ENCODE data around the gene OARD1.

Gene OARD1

DNA sequence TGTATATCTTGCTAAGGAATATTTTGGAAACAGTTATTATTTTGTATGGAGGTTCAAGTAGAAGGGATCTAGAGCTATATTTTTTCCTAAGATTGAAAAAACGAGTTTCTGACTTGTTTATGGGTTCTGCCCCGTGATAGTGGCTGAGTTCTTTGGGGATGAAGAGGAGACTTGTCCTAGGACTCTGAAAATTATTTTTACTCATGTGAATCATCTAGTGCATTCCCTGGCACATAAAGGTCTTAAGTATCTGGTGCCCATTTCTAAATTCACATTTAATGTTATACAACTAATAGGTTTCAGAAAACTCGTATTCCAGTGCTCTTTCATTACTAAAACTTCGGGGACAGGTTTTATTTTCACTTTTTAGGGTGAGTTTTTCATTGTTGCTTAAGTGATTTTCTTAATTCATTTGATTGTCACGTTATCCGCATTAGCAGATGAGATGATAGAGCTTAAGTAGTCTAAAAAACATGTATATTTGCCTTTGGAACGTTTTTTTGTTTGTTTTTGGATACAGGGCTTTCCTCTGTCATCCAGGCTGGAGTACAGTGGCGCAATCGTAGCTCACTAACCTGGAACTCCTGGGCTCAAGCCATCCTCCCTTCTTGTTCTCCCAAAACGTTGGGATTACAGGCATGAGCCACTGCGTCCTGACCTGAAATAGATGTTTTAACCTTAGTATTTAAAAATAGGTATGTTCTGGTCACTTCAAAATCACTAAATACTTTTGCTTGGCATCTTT lies 2.7 kb upstream of the OARD1 start:
- peak; percentile 21 for DNase-seq

DNA sequence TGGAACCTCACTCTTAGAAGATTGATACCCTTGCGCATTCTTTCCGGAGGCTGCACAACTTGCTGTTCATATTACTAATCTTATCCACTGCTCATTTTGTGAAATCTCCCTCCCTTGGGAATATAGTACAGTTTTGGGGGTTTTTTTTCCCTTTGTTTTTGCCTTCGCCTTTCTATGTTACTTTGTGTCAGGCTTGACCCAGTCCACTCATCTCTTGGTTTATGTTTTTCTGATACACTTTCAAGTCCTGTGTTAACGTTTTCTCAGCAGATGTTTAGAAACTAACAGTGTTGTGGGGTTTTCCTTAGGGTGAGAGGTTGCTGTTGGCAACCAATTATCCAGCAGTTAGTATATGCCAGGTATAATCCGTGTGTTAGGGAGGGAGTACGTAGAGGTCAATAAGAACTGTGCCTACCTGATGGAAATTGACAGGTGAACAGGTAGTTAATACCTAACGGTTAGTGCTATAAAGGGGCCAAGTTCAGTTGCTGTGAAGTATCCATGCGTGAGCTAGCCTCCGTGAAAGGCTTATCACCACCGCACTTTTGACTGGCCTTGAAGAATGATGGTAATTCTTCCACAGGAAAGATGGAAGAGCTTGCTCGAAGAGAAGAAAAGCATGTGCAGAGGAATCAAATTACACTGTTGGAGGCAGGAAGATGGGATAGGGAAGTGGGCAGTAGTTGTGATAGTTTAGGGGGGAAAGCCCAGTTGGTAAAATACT lies 2.0 kb upstream of the OARD1 start:
- DNase-seq: peak; percentile 16

DNA sequence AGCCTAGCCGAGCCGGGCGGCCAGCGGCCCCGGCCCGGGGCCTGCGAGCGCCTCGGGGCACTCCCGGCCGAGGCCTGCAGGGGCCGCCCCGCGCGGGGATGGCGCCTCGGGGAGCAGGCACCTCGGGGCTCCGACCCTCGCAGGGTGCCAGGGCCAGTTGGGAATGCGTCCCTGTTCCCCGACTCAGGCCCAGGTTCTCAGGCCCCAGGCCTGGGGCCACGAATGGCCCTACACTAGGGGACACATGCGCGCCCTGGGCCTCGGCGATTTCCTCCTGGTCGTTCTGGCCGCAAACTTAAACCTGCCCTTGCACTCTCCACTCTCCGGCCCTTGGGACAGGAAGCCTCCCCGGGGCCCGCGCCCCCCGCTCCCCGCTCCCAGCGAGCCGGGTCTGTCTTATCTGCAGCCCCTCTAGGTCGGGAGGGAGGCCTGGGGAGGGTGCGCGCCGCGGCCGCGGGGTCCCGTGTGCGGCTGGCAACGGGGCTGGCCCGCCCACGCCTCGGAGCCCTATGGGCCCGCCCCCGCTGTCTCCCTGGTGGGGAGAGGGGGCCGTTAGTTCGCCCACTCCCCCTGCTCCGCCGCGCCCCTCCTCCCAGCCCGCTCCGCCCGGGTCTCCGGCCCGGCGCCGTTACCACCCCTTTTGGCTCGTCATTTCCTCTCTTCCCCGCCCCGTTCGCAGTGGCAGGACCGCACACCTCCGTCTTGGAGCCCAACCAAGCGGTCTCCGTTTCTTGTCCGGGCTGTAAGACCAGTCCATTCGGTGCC lies 1.2 kb upstream of the OARD1 start:
- DNase-seq: peak; percentile 75

DNA sequence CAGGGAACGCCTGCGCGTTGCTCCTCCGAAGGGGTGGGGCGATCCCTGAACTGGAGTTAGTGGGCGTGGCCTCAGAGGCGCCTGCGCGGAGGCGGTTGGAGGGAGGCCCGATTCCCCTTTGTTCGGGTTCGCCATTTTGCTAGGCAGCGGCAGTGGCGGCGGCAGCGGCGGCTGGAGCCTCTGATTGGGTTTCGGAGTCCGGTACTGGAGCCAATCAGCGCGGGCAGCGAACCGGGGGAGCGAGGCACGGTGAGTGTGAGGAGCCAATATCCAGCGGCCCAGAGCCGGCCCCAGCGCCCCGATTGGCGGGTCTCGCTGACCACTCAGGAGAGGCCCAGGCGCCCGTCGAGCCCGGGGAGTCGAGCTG lies 663 bp upstream of the OARD1 start, which contains the start of gene NFYA:
TSS of gene NFYA (plus strand) at position 139 of the 367 bp plus-strand sequence. CDS start 6,116 bp downstream, outside the sequence.
- DNase-seq: peak; percentile 99

DNA sequence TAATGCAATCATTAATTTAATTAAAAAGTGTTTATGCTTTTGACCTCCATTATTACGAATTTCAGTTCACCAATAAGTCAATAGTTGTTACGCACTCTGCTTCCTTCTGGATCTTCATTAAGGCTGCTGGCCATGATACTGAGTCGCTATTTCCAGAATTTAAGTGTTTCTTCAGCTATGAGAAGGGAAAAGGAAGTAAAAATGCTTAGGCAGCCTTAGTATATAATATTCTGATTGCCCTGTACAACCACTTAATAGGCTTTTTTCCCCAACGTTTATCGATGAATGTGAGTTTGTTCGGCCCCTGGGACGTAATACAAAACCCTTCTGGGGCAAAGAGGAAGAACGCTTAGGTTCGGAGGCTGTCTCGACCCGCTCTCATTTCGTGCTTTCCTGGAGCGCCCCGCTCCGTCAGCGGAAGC lies 644 bp downstream of the OARD1 start:
- DNase-seq: peak; percentile 2

DNA sequence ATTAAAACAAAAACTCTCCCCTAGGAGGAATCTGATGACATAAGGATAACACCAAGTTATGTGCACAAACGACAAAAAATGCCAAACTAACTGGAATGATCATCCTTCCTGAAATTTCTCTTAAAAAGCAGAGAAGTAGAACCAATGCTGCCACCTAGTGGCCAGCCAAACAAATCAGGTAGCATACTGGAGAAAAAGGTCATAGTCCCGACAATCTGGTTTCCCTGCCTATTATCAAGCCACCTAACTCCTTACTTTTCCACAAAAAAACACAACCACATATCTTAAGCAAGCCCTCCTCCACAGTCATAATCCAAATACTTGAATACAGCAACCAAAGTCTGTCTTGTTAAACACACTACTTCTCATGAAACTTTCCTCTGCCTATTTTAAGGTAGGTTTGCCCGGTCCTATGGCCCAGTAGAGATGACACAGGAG lies 5.3 kb downstream of the OARD1 start:
- DNase-seq: peak; percentile 69

DNA sequence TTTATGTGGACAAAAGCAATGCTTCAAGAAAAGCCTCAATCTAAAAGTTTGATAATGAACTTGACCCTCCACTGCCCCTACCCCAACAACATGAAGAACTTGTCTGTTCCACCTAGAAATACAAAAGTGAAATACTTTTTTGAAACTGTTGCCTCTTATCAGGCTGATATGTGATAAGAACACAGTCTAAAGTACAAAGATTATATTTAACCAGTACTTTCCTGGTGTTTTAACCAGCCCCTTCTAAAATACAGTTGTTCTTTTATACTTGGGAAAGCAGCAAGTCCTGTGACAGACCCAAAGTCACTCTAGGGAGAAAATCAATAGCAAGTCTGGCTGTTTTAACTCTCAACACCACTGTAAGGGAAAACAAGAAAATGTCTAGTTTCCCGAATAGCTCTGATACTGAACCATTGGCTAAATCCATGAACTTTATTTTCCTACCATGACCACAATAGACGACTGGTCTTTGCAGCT lies 6.6 kb downstream of the OARD1 start:
- DNase-seq: no peak

DNA sequence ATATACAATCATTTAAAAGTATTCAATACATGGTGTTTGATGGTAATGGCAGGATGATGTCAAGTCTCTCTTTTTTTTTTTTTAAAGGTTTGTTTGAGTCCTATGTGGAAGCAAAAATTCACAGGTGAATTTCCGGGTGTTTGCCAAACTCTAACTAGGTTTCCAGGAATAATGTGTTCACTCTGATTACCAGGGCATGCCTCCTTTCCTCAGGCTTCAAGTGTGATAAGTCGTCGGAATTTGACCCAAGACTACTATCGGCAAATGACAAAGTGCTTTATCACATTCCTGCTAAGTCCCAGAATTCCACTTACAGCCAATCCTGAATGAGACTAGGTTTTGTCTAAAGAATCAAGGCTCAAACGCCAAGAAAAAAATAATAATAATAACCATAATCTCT lies 7.3 kb downstream of the OARD1 start:
- no peak for DNase-seq

DNA sequence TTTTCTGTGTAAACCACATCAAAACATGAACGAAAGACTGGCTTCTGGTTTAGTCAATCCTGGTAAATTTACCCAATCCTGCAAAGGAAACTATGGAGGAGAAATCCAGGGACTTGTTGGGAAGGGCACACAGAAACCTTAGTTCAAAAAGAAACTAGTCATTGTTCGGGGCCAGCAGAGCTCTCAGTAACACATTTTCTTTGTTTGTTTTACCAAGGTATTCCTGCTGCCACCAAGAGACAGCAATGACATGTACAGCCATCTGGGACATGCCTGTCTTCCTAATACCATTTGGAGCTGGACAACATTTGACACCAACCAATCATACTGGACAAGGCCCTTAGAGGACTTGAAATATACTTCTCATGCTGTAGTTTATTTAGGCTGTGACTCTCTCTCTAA lies 8.3 kb downstream of the OARD1 start:
- no peak for DNase-seq

DNA sequence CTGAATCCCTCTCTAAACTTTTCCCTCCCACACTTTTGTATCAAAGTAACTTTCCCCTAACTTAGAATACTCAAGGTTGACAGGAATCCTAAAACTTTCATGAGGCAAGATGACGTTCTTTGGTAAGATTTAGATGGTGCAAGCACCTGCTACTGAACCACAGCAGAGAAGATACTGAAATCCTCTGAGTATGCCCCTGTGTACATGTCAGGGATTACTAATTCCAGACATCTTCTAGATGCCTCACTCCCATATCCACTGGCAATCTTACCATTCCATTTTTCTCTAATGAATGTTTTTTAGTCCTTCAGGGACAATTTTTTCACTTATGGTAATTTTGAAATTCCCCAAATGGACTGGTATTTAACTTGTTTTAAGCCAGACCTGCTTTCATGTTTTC lies 10.1 kb downstream of the OARD1 start:
- no peak for DNase-seq

DNA sequence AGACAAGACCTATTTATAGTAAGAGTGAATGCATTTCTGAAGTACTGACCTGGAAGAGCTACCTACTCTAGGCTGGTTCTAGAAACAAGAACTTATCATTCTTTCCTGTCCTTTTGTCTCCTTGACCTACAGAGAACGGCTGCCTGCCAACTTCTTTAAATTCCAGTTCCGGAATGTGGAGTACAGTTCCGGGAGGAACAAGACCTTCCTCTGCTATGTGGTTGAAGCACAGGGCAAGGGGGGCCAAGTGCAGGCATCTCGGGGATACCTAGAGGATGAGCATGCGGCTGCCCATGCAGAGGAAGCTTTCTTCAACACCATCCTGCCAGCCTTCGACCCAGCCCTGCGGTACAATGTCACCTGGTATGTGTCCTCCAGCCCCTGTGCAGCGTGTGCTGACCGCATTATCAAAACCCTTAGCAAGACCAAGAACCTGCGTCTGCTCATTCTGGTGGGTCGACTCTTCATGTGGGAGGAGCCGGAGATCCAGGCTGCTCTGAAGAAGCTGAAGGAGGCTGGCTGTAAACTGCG lies 10.9 kb downstream of the OARD1 start:
- no peak for DNase-seq

DNA sequence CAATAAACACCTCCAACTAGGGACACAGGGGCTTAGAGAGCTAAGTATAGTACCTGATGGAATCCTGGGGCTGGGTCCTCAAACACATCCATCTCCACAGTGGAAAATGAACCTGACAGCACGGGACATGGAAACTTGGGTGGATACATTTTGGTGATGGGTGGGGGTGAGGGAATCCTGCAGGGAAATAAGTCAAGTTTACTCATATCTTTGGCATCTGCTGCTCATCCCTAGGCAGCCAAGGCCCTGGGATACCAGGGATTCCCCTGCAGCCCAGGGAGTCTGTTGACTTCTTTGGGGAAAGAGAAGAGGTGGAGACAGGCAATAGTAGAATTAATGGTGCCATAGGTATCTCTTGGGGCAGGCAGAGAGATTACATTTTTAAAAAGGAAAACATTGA lies 12.6 kb downstream of the OARD1 start:
- peak; percentile 36 for DNase-seq

DNA sequence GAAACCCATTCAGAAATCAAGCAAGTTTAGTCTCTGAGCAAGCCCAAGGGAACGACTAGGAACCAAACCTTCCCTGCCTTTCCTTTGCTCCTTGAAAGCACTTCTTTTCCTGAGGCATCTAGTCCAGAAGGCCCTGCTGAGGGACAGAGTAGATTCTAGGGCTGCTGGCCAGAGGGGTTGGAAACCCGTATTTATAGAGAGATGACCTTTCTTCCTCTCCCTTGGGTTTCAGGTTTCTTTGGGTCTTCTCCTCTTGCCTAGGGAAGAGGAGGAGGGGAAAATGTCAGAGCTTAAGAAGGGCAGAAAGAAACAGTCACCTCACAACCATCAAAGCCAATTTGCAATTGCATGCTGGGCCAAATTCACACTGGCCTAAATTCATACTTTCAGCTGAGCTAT lies 13.4 kb downstream of the OARD1 start:
- no peak for DNase-seq

DNA sequence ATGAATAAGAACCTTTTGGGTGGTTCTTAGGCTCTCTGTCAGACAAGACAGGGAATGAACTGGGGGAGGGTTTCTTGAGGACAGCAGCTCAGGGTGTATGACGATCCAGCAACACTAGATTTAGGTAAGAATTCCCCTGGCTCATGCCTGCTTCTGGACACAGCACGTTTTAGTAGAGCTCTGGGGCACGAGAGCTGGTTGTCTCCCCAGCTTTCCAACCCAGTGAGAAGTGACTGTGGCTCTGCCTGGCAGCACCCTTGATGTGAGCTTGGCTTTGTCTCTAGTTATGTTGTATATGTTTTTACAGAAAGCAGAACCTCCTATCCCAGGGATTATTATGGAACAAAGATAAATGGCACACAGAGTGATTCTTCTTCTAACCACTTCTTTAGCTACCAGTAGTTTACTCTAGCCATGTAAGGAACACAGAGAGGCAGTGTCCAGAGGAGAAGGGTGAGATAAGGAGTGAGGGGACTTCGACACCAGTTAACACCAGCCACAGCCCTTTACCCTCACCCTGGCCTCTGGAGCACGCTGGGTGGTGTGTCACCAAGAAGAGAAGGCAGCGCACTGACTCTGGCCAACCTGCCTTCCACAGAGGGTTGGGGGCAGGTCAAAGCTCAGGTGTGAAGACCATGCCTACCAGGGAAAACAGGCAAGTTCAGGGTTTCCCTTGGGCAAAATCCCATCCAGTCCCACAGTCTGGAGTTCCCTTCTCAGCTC lies 15.2 kb downstream of the OARD1 start:
- DNase-seq: no peak

DNA sequence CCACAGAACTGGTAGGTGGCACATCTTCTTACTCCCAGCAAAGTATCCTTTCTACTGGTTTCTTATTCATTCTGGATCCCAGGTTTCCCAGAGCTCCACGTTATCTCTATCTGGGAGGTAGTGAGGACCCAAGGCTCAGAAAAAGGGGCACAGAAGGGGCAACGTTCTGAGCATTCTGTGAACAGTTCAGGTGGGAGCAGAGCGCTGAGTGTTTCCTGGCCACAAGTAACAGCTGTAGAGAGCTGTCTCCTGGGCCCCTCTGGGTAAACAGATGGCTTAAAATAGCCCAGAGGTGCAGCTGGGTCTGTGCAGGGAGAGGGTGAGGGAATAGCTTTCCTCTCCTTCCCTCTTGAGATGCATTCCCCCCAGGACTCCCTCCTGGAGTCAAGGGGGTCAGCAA lies 17.0 kb downstream of the OARD1 start:
- DNase-seq: no peak

DNA sequence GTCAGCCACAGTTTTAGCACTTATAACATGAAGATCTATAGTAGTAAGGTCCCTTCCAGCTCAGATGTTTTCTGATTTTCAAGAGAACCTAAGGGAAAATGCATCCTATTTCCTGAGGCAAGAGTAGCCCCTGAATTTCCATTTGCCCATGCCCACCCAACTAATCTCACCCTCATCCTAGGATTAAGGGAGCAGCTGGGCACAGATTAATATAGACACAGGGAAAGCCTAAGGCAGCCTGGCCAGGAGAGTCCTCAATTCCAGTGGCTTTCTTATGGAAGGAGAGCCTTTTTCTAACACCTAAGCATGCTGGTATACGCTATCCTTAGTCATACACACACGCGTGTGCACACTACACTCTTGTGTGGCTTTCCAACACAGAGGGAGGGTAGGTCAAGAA lies 17.6 kb downstream of the OARD1 start:
- no peak for DNase-seq

DNA sequence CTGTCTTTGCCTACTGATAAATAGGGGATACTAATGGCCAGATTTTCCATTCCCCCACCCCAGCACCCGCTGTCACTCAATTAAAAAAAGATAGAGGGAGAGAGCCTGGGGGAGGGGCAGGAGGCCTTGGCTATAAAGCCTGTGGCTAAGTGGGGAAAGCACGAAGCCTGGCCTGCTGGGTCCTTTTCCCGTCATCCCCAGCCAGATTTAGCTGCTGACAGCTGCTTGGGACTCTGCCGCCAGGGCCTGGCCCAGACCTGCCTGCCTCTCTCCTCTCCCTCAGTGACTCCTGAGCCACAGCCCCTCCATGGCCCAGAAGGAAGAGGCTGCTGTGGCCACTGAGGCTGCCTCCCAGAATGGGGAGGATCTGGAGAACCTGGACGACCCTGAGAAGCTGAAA lies 19.1 kb downstream of the OARD1 start, which contains the start of gene APOBEC2:
TSS of gene APOBEC2 (plus strand) at position 162 of the 400 bp plus-strand sequence. CDS start at position 308, 146 bp downstream.
- DNase-seq: no peak

DNA sequence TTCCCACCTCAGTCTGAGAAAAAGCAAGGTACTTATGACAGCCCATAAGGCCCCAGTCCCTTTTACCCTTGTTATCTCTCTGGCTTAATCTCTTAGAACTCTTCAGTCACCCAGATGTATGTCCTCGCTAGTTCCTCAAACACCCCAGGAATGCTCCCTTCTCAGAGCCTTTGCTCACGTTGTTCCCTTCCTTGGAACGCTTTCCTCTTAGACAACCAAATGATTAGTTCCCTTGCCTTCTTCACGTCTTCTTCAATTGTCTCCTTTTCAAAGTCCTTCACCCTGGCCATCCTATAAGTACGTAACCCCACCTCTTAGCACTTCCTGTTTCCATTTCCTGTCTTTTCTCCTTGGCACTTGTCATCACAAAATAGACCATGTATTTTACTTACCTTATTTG lies 20.3 kb downstream of the OARD1 start:
- DNase-seq: no peak

DNA sequence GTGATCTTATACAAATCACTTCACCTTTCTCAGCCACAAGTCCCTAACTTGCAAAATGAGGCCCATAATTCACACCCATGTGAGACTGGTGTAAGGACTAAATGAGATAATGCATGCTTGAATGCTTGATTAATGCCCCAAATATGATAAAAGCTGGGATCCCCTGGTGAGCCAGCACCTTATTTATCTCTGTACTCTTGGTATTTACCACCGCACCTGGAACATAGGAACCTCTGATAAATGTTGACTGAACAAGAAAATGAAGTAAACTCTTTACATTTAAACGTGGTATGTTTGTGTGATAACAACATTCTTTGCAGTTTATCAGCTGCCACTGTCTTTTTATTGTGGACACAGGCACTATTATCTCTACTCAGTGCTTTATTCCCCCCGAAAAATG lies 21.6 kb downstream of the OARD1 start:
- DNase-seq: no peak

DNA sequence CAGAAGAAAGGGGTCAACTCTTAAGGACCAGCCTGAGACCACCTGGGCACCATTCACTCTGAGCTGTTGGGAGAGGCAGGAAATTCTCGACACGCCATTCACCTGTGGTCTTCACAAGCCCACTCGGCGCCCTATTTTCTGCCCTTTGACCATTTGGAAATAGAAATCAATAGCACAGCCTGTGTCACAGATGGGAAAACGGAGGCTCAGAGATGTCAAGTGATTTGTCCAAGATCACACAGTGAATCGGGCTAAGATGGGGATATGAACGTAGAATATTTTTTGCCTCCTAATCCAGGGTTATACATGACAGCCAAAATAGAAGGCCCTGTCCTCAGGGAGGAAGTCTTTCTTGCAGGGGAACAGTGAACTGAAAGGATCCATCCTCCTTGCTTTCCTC lies 22.2 kb downstream of the OARD1 start:
- DNase-seq: no peak

DNA sequence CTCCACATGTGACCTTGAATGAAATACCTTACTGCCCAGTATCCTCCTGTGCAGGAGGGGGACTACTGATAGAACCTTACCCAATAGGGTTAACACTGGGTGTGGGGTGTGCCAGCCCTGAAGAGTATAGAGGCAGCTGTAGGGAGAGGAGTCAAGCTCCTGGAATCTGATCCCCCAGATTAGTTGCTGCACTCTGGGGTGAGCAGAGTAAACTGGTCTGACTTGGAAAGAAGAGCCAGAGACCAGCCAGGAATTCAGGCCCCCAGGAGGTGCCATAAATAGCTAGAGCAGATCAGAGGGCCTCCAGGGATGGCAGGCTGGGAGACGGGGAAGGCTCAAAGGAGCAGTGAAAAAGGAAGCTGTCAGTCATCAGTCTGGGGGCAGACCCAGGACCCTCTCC lies 22.6 kb downstream of the OARD1 start:
- DNase-seq: no peak
